NCI-H1694 treated with DMSO at 0.1 percent for 48 hours (cell line): ENCODE data around the gene FOXO1.
"Not testable (repeated sequence)": the region's sequence is repeated elsewhere in the genome, so short reads cannot be mapped to it uniquely, and the experiment has no call there.

ENCODE experiments used
- DNase-seq: peaks from one replicate; lab custom pipeline; 2025; lab: John Stamatoyannopoulos, UW

The FOXO1 gene

DNA sequence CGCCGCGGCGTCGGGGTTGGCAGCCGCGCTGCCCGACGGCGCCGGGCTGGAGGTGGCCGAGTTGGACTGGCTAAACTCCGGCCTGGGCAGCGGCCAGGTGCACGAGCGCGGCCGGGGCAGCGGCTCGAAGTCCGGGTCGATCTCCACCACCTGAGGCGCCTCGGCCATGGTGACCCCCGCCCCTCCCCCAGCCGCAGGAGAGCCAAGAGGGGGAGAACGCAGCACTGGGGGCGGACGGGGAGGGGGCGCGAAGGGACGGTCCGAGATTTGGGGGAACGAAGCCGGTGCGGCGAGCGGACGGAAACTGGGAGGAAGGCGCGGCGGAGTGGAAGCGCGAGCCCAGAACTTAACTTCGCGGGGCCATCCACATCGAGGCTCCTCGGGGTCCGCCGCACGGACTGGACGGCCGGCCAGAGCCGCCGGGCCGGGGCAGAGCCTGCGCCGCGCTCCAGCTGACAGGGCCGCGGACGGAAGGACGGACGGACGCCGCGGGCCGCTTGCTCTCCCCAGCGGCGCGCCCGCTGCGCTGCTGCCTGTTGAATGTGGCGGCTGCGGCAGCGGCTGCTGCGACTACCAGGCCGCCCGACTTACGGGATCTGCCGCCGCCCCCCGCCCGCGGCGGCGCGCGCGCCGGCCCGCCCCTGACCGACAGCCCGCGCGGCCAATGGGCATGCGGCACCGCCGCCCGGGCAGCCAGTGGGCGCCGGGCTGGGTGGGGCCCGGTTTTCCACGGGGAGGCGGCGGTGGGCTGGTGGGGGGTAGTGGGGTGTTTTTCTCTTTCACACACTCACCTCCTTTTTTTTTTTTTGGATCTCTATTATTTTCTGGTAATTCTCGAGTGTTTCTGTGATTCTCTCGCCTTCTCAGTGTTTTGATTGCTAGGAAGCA is at the start of gene FOXO1:
TSS of gene FOXO1 (minus strand) at position 597 of the 888 bp plus-strand sequence. CDS start at position 168, 429 bp downstream.
- peak; percentile 47 for DNase-seq

DNA sequence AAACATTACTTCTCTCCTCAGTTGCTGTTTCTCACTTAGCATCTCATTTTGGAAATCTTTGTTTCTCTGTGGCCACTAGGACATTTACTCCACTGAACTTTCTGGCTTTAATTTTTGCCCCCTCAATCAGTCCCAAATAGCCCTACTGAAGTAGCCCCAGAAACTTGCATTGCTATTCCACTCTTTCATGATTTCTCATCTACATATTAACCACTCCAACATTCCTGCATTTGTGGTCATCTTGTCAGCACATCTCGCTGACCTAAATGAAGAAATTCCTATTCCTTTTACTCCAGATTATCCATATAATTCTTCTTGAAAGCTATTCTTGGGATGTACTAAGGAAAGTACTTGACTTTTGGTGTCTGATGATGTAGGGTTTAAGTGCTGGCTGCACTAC is 48.0 kb upstream of the FOXO1 start:
- DNase-seq: not testable (repeated sequence)

DNA sequence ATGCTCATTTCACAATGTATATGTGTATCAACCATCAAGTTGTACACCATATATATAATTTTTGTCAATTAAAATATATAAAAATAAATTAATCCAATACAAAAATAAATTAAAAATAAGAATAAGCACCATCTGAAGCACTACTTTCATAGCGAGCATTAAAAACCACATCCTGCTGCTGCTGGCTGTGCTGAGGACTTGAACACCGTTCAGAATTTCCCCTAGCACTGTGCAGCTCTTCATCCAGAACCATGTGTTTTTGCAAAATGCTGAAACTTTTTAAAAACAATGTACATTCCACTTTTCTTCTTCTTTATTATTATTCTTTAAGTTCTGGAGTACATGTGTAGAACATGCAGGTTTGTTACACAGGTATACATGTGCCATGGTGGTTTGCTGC is 40.0 kb upstream of the FOXO1 start:
- no peak for DNase-seq

DNA sequence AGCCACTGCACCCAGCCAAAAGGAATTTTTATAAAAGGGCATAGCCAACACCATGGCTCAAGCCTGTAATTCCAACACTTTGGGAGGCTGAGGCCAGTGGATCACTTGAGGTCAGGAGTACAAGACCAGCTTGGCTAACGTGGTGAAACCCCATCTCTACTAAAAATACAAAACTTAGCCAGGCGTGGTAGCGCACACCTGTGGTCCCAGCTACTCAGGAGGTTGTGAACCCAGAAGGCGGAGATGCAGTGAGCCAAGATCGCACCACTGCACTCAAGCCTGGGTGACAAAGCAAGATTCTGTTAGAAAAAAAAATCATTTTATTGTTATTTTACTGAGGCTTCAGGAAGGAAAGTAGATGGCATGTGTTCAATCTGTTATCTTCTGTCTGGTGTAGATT is 31.3 kb upstream of the FOXO1 start:
- no peak for DNase-seq

DNA sequence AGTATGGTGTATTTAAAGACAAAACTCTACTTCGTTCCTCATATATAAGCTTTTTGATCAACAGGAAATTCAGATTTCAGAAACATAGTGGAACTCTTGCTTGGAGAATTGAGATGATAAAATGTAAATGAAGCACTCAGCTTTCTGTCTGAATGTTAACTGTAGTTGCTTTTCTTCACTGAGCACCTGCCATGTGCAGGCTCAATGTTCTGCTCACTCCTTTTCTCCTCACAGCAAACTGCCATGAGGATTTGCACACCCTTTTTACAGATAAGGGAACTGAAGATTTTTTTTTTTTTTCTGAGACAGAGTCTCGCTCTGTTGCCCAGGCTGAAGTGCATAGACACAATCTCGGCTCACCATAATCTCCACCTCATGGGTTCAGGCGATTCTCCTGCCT is 28.0 kb upstream of the FOXO1 start:
- no peak for DNase-seq

DNA sequence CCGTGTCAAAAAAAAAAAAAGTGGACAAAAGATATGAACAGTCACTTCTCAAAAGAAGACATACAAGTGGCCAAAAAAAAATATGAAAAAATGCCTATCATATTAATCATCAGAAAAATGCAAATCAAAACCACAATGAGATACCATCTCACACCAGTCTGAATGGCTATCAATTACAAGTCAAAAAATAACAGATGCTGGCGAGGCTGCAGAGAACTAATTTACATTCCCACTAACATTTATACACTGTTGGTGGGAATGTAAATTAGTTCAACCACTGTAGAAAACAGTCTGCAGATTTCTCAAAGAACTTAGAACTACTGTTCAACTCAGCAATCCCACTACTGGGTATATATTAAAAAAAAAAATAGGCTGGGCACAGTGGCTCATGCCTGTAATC is 26.5 kb upstream of the FOXO1 start:
- no peak for DNase-seq

DNA sequence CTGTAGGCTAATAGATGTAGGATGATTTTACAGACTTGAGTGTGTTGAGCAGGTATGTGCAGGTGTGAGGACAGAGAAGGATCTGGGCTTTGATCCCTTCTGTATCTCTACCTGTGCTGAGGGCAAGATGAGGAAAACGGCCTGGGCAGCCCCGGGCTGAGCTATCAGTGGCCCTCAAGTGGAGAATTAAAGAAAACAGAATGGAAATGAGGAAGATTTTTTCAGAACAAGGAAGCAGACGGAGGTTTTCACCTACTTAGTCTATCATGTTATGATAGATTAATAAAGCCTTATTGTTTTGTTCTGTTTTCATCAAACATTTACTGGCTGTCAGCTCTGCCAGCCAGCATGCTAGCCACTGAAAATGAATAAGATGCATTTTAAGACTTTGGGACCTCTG is 22.3 kb upstream of the FOXO1 start:
- no peak for DNase-seq

DNA sequence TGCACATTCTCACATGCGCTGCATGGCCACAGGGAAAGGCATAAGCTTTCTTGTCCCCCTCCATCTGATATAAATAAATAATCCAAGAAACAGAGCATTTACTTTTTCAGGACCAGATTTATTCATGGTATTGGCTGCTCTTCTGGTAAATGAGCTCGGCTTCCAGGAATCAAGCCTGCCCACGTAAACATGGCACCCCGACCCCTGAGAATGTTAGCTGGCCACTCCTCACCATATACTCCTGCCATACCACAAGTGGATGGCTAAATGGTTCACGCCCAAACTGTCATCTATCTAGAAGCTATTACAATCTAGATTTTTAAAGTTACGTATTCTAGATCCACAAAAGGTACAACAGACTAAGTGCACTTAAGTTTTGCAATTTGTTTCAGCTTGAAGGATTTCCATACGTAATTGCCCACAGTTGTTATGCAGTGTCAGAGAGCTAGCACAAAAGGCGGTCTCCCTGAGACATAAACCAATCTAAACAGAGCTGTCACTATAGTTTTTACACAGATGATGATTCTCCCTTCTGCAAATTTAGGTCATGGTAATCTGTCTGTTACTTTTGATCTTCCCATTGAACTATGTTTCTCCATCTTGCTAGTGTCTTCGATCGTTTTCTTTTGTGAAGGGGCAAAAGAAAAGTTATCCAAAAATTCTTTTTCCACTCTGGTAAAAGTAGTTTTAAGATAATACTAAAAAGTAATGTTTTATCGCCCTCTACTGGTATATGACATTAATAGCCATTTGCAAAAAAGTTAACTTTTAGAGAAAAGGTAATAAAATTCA is 16.2 kb upstream of the FOXO1 start:
- peak; percentile 67 for DNase-seq

DNA sequence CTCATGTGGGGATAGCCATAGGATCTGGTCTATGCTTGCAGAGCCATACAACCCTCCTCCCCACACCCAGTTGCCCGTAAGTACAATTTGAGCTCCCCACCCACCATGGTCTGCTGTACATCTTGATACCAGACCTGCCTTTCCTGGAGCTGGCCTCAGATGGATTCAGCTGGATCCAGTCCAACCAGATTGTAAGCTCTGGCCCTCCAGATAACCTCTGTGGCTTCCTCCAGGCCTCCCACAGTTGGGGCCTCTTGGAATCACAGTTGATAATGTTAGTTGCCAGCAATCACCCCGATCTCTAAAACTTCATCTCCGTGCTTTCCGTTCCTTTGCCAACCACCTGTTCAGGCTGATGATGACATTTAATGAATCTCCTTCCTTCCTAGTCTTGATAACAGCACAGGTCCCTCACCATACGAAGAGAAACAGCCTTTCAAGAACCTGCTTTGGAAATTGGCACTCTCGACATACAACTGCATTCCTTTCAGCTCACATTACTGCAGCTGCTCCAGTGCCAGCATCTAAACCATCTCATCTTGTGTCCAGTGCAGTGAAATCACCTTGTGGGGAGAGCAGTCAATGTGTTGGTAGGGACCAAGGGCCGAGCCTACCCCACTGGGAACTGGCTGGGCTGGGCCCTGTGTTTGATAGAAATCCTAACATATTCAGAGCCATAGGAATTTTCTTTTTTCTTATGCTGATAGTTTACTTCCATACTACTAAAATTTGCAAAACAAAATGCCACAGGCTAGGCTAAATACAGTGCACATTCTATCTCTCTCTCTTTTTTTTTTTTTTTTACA is 15.1 kb upstream of the FOXO1 start:
- no peak for DNase-seq

DNA sequence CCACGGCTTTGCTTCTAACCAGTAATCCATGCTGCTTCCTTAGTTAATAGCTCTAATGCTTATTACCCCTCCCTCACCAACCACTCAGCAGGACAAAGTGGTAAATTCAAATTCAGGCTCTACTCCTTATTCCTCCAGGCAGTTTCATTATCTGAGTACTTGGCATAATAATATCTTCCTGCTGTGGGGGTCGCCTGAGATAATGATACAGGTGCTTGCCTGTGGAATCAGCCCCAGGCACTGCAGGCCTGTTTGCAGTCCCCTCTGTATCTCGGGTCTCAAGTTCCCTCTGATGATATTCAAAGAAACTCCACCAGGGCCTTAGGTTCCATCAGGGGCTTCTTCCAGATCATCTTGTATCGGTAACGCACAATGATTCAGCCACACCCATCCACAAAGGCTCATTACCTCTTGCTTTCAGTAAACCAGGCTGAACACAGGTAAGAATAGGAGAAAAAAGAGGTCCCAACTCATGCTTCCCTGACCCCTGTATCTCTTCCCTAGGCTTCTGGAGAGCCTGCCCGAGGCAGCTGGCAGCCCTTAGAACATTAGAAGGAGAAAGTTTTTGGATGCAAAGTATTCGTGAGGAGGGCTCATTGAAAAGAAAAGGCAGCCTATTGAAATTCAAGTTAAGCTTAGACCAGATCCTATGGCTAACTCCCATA is 14.3 kb upstream of the FOXO1 start:
- DNase-seq: no peak

DNA sequence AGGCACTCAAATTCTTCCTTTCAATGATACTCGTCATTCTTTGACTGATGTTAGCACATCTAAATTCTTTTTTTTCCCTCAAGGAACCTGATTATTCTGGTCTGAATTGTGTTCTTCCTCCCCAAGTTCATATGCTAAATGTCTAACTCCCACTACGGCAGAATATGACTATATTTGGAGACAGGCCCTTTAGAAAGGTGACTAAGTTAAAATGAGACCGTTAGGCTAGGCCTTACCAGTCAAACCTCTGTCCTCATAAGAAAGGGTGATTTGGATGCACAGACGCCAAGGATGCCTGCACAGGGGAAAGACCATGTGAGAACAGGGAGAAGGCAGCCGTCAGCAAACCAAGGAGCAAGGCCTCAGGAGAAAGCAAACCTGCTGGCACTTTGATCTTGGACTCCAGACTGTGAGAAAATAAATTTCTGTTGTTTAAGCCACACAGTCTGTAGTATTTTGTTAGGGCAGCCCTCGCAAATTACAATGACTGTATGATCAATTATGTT is 13.1 kb upstream of the FOXO1 start:
- DNase-seq: no peak

DNA sequence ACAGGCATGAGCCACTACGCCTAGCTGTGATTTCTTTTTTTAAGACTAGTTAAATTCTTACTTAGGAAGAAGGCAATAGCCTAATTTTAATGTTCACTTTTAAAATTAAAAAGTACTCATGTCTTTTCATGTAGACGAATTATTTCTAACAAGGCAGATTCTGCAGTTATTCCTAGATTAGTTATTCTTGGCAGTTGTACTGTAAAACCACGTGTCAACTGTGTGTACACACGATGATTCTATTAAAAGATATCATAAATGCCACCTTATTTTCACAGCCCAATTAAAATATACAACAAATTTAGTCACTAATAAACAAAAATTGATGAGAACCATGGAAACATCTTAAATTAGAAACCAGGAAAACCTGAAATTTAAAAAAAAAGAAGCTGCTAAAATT is 10.6 kb upstream of the FOXO1 start:
- DNase-seq: no peak

DNA sequence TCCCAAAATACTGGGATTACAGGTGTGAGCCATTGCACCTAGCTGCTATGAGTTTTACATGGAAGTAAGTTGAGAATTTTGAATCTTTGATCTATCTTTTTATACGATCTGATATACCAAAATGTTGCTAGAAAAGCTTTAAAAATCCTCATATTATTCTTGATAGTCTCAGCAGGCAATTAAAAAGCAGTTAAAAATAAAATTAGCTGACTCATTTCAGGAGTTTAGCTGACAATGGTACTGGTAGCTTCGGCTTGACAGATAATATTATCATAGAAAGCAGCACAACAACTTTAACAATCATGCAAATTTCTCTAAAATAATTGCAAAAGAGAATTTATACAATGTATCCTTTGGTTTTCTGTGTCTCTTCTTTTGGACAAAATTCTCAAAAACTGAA is 9.6 kb upstream of the FOXO1 start:
- no peak for DNase-seq

DNA sequence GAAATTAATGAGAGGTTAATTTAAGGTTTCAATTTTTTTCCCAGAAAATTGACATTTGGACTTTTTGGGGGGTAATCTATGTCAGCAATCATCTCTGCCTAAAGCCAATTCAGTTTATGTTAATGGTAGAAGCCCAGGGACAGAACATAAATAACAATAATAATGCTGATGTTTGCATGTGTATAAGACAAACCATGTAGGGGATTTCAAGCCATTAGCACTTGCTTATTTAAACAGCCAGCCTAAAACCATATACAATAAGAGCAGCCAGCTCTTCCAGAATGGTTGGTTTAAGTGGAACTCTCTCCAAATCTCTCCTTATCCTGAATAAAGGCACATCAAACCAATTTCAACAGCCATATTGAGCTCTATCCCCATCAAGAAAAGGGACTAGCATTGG is 7.0 kb upstream of the FOXO1 start:
- no peak for DNase-seq

DNA sequence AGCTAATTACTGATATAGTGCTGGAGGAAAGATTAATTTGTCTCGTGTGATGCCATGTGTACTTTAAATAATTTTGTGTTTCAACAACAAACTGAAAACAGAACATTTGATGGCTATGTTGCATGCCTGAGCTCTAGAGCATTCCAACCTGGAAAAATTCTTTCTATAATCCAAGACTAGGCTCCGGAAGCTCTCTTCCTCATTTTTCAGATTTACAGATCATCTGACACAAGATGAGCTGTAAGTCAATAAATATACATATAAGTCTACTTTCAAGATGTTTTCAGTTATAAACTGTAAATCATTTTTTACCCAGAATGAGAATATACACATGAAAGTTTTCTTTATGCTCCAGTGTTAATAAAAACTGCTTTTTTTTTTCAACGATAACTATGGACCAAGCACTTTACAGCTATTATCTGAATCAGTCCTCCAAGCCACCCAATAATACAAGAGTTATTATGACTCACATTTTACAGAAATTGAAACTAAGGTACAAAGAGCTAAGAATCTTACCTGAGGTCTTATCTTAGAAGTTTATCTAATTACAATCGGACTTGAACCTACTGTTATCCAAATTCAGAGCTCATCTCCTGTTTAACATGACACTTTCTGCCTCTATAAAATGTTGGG is 6.4 kb upstream of the FOXO1 start:
- no peak for DNase-seq

DNA sequence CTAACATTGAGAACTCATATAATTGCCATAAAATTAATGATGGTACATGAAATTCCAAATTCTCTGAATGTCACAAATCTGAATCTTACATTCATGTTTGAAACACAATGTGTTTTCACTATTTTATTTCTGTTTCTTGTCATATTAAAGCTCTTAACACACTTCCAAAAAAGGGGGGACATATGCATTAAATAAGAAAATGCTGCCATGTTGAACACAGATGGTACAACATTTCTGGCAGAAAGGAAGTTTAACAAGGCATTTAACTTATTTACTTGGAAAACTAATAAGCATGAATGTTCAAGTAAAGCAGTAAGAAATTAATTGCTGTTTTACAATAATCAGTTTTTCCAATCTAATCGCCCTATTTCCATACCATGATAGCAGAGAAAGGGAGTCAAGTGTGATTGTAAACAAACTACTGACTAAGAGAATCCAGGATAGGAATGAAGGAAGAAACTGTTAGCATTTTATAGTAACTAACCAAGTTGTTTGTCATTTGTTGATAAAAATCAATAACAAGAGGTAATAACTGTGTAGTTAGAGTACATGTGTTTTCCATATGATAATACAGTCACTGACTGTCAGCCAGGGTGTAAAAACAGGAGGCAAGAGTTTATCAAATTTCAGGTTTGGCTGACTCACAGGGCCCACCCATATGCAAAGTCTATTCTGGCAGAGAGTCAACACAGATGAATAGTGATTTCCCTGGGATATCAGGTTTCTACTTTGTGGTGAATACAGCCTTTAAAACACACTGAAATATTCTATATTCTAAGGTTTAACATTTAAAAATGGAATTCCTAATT is 5.7 kb upstream of the FOXO1 start:
- peak; percentile 80 for DNase-seq

DNA sequence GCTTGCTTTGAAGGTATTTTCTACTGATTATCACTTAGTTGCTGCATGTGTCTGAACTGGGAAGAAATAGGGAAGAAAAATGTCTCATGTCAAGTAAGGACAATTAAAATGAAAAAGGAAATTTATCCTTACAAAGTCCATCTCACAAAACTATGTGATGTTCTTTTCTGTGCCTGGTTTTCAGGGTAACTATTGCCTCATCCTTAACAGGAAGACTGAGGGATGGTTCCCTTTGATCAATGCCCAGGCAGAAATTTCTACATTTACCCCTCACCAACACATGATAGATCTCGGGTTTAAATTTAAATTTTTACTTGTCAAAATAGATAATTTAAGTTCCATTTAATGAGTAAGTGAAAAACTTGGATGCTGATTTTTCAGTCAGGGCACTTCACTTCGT is 3.9 kb upstream of the FOXO1 start:
- no peak for DNase-seq

DNA sequence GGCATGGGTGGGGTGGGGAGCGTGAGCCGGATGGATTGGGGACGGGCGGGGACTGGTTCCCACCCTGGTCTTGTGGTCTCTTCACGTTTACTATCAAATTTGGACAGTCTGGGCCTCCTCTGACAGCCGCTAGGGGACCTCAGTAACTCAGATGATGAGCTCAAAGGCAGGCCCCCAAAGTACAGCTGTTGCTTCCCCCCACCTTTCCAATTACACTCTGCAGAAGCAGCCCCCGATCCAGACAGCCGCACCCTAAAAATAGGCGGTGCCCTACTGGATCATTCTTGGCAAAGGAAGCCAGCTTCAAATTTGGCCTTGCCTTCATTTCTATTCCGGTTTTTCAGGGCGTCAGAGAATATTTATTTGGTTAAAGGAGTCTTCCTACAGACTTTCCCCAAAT is 1.9 kb upstream of the FOXO1 start:
- DNase-seq: peak; percentile 40

DNA sequence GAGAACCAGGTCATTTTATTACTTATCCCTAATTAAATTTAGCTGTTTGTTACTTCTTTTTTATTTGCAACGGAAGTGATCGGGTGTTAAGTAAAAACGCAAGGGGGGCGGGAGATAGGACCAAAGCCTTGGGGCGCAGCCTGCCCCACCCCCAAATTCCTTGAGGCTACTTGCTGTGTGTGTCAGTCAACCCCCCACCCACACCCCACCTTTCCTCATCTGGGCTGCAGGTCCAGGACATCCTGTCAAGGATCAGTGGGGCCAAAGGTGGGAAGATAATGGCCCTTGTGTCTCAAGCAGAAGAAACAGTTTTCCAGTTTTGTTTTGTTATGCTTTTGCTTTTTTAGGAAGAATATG is 1.2 kb upstream of the FOXO1 start:
- no peak for DNase-seq

DNA sequence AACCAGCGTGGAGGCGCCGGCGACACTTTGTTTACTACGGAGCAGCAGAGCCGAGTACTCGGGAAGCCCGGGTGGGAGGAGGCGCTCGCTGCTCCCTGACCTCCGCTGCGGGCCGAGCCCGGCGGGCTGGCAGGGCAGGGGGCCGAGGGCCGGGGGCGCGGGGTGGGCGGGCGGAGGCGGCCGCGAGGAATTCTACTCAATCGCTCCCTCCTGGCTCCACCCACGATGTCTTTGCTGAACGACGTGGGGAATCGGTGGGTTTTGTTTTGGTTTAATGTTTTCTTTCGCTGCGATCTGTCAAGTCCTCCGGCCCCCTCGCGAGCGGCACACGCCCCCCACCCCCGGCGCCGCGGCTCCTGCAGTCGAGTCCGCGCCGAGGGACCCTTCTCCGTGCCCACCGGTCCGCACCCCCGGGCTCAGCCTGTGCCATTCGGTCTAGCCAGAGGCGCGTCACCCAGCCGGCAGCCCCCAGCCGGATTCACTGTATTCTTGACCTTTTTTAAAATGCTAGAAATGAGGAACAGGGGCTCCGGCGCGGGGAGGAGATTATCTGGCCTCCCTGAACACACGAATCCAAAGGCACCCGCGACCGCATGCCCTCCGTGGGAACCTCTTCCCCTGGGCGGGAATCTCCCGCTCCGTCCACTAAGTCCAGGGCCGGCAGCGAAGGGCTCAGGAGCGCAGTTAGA is 636 bp upstream of the FOXO1 start:
- no peak for DNase-seq
